OCI-M2 (cell line): ENCODE measurements around the gene BAZ1B.
"Not testable (repeated sequence)": the region's sequence is repeated elsewhere in the genome, so short reads cannot be mapped to it uniquely, and the experiment has no call there.

Experiments used
- DNase-seq: peaks from one replicate; lab custom pipeline; 2025; ENCODE audit not compliant: unreplicated experiment; lab: John Stamatoyannopoulos, UW

The BAZ1B gene

GRCh38 chr7:73449422-73449821 is 72.7 kb downstream of the BAZ1B start:
- no peak for DNase-seq

- DNase-seq, result no peak
Observed at GRCh38 chr7:73448609-73449008, 73.5 kb downstream of the BAZ1B start.

- DNase-seq, result no peak
Observed at GRCh38 chr7:73447121-73447733, 74.9 kb downstream of the BAZ1B start.

- DNase-seq, result no peak
Observed at GRCh38 chr7:73446682-73447081, 75.4 kb downstream of the BAZ1B start.

GRCh38 chr7:73443548-73444255 is 78.4 kb downstream of the BAZ1B start:
- no peak for DNase-seq

- DNase-seq, result no peak
Observed at GRCh38 chr7:73442903-73443500, 79.1 kb downstream of the BAZ1B start.

GRCh38 chr7:73442222-73442902 is 79.7 kb downstream of the BAZ1B start:
- DNase-seq, result no peak

GRCh38 chr7:73439410-73439704 is 82.7 kb downstream of the BAZ1B start:
- no peak for DNase-seq

- DNase-seq, result no peak
Observed at GRCh38 chr7:73438547-73439409, 83.3 kb downstream of the BAZ1B start.

GRCh38 chr7:73437621-73438416 is 84.3 kb downstream of the BAZ1B start:
- no peak for DNase-seq

- DNase-seq, result no peak
Observed at GRCh38 chr7:73437091-73437490, 85.0 kb downstream of the BAZ1B start.

GRCh38 chr7:73436031-73436929 is 85.8 kb downstream of the BAZ1B start:
- DNase-seq, result no peak

- DNase-seq, result no peak
Observed at GRCh38 chr7:73435471-73436009, 86.6 kb downstream of the BAZ1B start.

- DNase-seq, result no peak
Observed at GRCh38 chr7:73434701-73435069, 87.4 kb downstream of the BAZ1B start.

GRCh38 chr7:73433924-73434700 is 88.0 kb downstream of the BAZ1B start:
- no peak for DNase-seq

- DNase-seq, result no peak
Observed at GRCh38 chr7:73432676-73433075, 89.4 kb downstream of the BAZ1B start.

- DNase-seq, result no peak
Observed at GRCh38 chr7:73431041-73431835, 90.9 kb downstream of the BAZ1B start.

GRCh38 chr7:73430540-73430939 is 91.6 kb downstream of the BAZ1B start:
- DNase-seq, result not testable (repeated sequence)
